Measurements from ENCODE around the gene C2orf76.

Gene C2orf76

DNA sequence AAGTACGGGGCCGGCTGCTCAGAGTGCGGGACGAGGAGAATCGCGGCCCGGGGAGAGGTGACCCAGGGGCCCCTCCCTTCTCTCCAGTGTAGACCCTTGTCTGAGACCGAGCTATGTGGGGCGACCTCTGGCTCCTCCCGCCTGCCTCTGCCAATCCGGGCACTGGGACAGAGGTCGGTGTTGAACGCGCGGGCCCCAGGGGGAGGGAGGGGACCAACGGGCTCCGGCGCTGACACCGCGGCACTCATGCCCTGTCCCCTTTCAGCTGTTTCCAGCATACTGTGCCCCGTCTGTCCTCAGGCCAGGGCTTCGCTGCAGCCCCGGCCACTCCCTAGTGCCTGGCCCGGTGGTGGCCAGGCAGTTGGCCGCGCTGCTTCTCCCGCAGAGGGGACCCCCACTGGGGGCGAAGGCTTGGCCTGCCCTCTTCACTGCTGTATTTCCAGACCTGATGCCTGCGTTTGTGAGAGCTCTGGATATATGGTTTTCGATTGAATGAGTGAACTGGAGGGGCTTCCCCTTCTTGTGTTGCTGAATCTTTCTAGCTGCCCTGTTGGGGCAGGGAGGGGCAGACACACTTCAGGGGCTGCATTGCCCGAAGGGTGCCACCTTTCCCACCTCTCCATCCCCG lies 952 bp upstream of the C2orf76 start:
- peak overlapping the region; percentile 99 for H3K9ac ChIP-seq (ENCODE audit: low read length)
- no peaks in the 10 kb centered on the region for H3K9me3 ChIP-seq (ENCODE audit: insufficient read depth, low read length)
- peaks cover 57% of the 10 kb centered on the region for H3K79me2 ChIP-seq (ENCODE audit: insufficient read depth, low read length)
- H4K20me1 ChIP-seq (ENCODE audit: low read depth, low read length) = peaks cover 17% of the 10 kb centered on the region; the same call in 1 of the 2 replicates
- H3K9me2 ChIP-seq (replicated peaks; ENCODE audit: insufficient read depth, low read length) = no peaks in the 10 kb centered on the region
- no peak overlapping the region for H2AFZ ChIP-seq (ENCODE audit: low read depth, low read length, severe bottlenecking)
- H3K27ac ChIP-seq (ENCODE audit: low read depth, low read length) = peak overlapping the region; percentile 82
- H3K27me3 ChIP-seq (ENCODE audit: low read length) = no peaks in the 10 kb centered on the region
- H3K4me3 ChIP-seq (ENCODE audit: insufficient read depth, low read length, poor library complexity, severe bottlenecking) = peak overlapping the region; percentile 99
- peak overlapping the region; percentile 81 for H3K4me2 ChIP-seq (ENCODE audit: low read depth, low read length, poor library complexity, severe bottlenecking)
- peaks cover 39% of the 10 kb centered on the region for H3K36me3 ChIP-seq (ENCODE audit: low read length)
- 0 out of 2 replicates have a peak, but pooled peaks cover 7% of the 10 kb centered on the region for H3F3A ChIP-seq (ENCODE audit: insufficient read depth)
- no peak for TF ChIP-seq EZH2phosphoT487 (conservative IDR thresholded peaks at IDR 0.05; ENCODE audit: low read length)
- TF ChIP-seq, protein P1, sequence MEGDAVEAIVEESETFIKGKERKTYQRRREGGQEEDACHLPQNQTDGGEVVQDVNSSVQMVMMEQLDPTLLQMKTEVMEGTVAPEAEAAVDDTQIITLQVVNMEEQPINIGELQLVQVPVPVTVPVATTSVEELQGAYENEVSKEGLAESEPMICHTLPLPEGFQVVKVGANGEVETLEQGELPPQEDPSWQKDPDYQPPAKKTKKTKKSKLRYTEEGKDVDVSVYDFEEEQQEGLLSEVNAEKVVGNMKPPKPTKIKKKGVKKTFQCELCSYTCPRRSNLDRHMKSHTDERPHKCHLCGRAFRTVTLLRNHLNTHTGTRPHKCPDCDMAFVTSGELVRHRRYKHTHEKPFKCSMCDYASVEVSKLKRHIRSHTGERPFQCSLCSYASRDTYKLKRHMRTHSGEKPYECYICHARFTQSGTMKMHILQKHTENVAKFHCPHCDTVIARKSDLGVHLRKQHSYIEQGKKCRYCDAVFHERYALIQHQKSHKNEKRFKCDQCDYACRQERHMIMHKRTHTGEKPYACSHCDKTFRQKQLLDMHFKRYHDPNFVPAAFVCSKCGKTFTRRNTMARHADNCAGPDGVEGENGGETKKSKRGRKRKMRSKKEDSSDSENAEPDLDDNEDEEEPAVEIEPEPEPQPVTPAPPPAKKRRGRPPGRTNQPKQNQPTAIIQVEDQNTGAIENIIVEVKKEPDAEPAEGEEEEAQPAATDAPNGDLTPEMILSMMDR (IDR thresholded peaks at IDR 0.05; ENCODE audit: insufficient read depth, low read length, poor library complexity, severe bottlenecking) = no peak

DNA sequence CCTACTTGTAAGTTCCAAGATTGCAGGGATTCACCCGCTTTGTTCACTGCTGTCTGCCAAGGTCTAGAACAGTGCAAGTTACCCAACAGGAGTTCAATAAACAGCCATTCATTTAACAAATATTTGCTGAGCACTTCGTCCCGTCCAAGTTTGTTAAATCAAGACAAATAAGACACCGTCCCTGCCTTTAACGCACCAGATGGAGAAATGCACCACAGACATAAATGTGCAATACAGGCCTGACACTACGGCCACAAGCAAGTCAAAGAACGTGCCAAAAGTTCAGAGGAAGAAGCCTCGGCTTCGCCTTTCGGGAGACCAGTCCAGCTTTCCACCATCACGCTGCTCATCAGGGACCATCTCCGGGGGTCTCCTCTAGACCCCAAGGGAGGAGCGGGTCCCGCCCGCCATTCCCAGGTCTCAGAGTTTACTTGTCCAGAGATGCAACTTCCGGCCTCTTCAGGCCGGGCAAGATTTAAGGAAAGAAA lies 429 bp downstream of the C2orf76 start:
- H3F3A ChIP-seq (ENCODE audit: insufficient read depth) = 0 out of 2 replicates have a peak, but pooled peaks cover 4% of the 10 kb centered on the region
- peak overlapping the region; percentile 81 for H3K27ac ChIP-seq (ENCODE audit: low read depth, low read length)
- peaks cover 17% of the 10 kb centered on the region; the same call in 1 of the 2 replicates for H4K20me1 ChIP-seq (ENCODE audit: low read depth, low read length)
- peak overlapping the region; percentile 86 for H3K4me2 ChIP-seq (ENCODE audit: low read depth, low read length, poor library complexity, severe bottlenecking)
- H3K9ac ChIP-seq (ENCODE audit: low read length) = peak overlapping the region; percentile 99
- H3K4me3 ChIP-seq (ENCODE audit: insufficient read depth, low read length, poor library complexity, severe bottlenecking) = peak overlapping the region; percentile 99
- H2AFZ ChIP-seq (ENCODE audit: low read depth, low read length, severe bottlenecking) = peak overlapping the region; percentile 42
- H3K27me3 ChIP-seq (ENCODE audit: low read length) = no peaks in the 10 kb centered on the region
- H3K9me2 ChIP-seq (replicated peaks; ENCODE audit: insufficient read depth, low read length) = no peaks in the 10 kb centered on the region
- TF ChIP-seq EZH2phosphoT487 (conservative IDR thresholded peaks at IDR 0.05; ENCODE audit: low read length) = no peak
- H3K79me2 ChIP-seq (ENCODE audit: insufficient read depth, low read length) = peaks cover 57% of the 10 kb centered on the region
- peaks cover 25% of the 10 kb centered on the region for H3K36me3 ChIP-seq (ENCODE audit: low read length)
- no peaks in the 10 kb centered on the region for H3K9me3 ChIP-seq (ENCODE audit: insufficient read depth, low read length)

DNA sequence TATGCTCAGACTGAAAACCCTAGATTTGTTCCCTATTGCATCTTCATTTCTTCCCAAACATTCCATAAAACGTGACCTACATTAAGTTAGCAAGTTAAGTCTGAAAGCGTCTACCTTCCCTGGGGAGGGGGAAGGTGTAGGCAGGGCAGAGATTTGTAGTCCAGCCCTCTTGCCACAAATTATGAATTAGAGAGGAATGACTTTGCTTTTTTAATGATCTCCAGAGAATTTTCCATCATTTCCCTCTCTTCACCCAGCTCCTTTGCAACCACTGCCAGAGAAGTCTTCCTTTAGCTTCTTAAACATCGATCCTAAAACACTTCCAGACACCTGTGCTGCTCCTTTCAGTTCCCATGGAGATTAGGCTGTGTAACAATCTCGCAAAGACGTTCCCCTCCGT lies 1.2 kb downstream of the C2orf76 start:
- Histone ChIP-seq H3K4me3 (ENCODE audit: insufficient read depth, low read length, poor library complexity, severe bottlenecking) (peak overlapping the region; percentile 99), H3K9ac (ENCODE audit: low read length) (peak overlapping the region; percentile 99), H3K9me3 (ENCODE audit: insufficient read depth, low read length) (no peaks in the 10 kb centered on the region), H2AFZ (ENCODE audit: low read depth, low read length, severe bottlenecking) (no peak overlapping the region), H3K36me3 (ENCODE audit: low read length) (peaks cover 18% of the 10 kb centered on the region), H4K20me1 (ENCODE audit: low read depth, low read length) (peaks cover 17% of the 10 kb centered on the region; the same call in 1 of the 2 replicates), H3K79me2 (ENCODE audit: insufficient read depth, low read length) (peaks cover 57% of the 10 kb centered on the region), H3F3A (ENCODE audit: insufficient read depth) (0 out of 2 replicates have a peak, but pooled peaks cover 1% of the 10 kb centered on the region), H3K9me2 (replicated peaks; ENCODE audit: insufficient read depth, low read length) (no peaks in the 10 kb centered on the region), H3K27ac (ENCODE audit: low read depth, low read length) (peak overlapping the region; percentile 81), H3K27me3 (ENCODE audit: low read length) (no peaks in the 10 kb centered on the region), H3K4me2 (ENCODE audit: low read depth, low read length, poor library complexity, severe bottlenecking) (peak overlapping the region; percentile 86)
- no peak for TF ChIP-seq EZH2phosphoT487 (conservative IDR thresholded peaks at IDR 0.05; ENCODE audit: low read length)
- TF ChIP-seq, protein P1 (IDR thresholded peaks at IDR 0.05; ENCODE audit: insufficient read depth, low read length, poor library complexity, severe bottlenecking) = no peak

DNA sequence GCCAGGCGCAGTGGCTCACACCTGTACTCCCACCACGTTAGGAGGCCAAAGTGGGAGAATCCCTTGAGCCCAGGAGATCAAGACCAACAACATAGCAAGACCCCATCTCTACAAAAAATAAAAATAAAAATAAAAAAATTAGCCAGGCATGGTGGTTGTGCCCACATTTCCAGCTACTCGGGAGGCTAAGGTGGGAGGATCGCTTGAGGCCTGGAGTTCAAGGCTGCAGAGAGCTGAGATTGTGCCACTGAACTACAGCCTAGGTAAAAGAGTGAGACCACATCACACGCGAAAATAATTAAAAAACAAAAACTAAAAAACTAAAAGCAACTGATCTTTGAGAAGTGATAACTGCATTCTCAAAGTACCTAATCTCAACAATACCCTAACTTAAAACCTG lies 1.8 kb downstream of the C2orf76 start:
- H3K9me3 ChIP-seq (ENCODE audit: insufficient read depth, low read length) = no peaks in the 10 kb centered on the region
- peaks cover 54% of the 10 kb centered on the region for H3K79me2 ChIP-seq (ENCODE audit: insufficient read depth, low read length)
- peak overlapping the region; percentile 86 for H3K4me2 ChIP-seq (ENCODE audit: low read depth, low read length, poor library complexity, severe bottlenecking)
- peak overlapping the region; percentile 99 for H3K9ac ChIP-seq (ENCODE audit: low read length)
- no peak overlapping the region for H2AFZ ChIP-seq (ENCODE audit: low read depth, low read length, severe bottlenecking)
- TF ChIP-seq, protein P1 (IDR thresholded peaks at IDR 0.05; ENCODE audit: insufficient read depth, low read length, poor library complexity, severe bottlenecking) = no peak
- no peak for TF ChIP-seq EZH2phosphoT487 (conservative IDR thresholded peaks at IDR 0.05; ENCODE audit: low read length)
- no peaks in the 10 kb centered on the region for H3K9me2 ChIP-seq (replicated peaks; ENCODE audit: insufficient read depth, low read length)
- H3F3A ChIP-seq (ENCODE audit: insufficient read depth) = no peaks in the 10 kb centered on the region
- H3K36me3 ChIP-seq (ENCODE audit: low read length) = peaks cover 13% of the 10 kb centered on the region; the same call in 1 of the 2 replicates
- H3K27me3 ChIP-seq (ENCODE audit: low read length) = no peaks in the 10 kb centered on the region
- peak overlapping the region; percentile 81 for H3K27ac ChIP-seq (ENCODE audit: low read depth, low read length)
- H4K20me1 ChIP-seq (ENCODE audit: low read depth, low read length) = peaks cover 17% of the 10 kb centered on the region; the same call in 1 of the 2 replicates
- H3K4me3 ChIP-seq (ENCODE audit: insufficient read depth, low read length, poor library complexity, severe bottlenecking) = peak overlapping the region; percentile 99

All from SU-DHL-6 (cell line).